HEK293 (cell line): ENCODE data around the gene GTF3C1.

Experiments
- ZFP41 ChIP-seq: fragments of 450-650 bp; formaldehyde crosslinking; IDR thresholded peaks from 2 replicates; pipeline ENCODE4 v1.5.1; 2016; ENCODE audit warnings: missing biosample characterization, missing genetic modification characterization, borderline replicate concordance
- ZNF350 ChIP-seq: fragments of 450-650 bp; formaldehyde crosslinking; IDR thresholded peaks from 2 replicates; pipeline ENCODE4 v1.5.0; 2017; ENCODE audit warnings: missing biosample characterization, mild to moderate bottlenecking, missing genetic modification characterization
- ZNF354C ChIP-seq: fragments of 450-650 bp; formaldehyde crosslinking; IDR thresholded peaks from 2 replicates; pipeline ENCODE4 v1.5.1; 2016; ENCODE audit warnings: missing biosample characterization, missing genetic modification characterization, low read depth, borderline replicate concordance
- ZNF423 ChIP-seq: fragments of 450-650 bp; formaldehyde crosslinking; IDR thresholded peaks from 2 replicates; pipeline ENCODE4 v1.5.1; 2016; ENCODE audit warnings: missing biosample characterization, missing genetic modification characterization
- TF ChIP-seq, protein P1 (sequence below): fragments of 450-650 bp; formaldehyde crosslinking; IDR thresholded peaks from 2 replicates; pipeline ENCODE4 v1.5.1; 2016; ENCODE audit warnings: missing biosample characterization, missing genetic modification characterization
- TF ChIP-seq, protein P2 (sequence below): fragments of 450-650 bp; formaldehyde crosslinking; conservative IDR thresholded peaks from 2 replicates; pipeline ENCODE4 v1.5.1; 2016; ENCODE audit warnings: low read depth, missing biosample characterization, missing genetic modification characterization

DNA sequence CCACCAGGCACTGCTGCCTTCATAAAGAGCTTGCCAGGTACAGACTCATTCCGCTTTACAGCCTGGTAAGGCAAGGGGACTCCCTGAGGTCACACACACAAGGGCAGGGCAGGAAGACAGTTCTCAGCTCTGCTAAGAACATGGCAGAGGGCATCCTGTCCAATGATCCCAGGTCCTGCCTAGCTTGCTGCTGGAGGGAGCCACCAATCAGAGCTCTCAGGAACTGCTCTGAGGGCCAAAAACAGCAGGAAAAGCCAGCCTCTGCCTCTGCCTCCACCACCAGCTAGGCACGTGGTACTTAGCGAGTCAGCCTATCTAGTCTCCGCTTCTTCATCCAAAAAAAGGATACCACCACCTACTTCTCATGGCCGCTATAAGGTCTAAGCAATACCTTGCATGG, 66.1 kb downstream of the GTF3C1 start:
- TF ChIP-seq ZFP41 (tag by site-specific recombination) (no peak), ZNF423 (tag by site-specific recombination) (no peak), ZNF354C (no peak), ZNF350 (tag by site-specific recombination) (no peak)
- TF ChIP-seq, protein P1, sequence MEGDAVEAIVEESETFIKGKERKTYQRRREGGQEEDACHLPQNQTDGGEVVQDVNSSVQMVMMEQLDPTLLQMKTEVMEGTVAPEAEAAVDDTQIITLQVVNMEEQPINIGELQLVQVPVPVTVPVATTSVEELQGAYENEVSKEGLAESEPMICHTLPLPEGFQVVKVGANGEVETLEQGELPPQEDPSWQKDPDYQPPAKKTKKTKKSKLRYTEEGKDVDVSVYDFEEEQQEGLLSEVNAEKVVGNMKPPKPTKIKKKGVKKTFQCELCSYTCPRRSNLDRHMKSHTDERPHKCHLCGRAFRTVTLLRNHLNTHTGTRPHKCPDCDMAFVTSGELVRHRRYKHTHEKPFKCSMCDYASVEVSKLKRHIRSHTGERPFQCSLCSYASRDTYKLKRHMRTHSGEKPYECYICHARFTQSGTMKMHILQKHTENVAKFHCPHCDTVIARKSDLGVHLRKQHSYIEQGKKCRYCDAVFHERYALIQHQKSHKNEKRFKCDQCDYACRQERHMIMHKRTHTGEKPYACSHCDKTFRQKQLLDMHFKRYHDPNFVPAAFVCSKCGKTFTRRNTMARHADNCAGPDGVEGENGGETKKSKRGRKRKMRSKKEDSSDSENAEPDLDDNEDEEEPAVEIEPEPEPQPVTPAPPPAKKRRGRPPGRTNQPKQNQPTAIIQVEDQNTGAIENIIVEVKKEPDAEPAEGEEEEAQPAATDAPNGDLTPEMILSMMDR, result no peak
- TF ChIP-seq, protein P2, sequence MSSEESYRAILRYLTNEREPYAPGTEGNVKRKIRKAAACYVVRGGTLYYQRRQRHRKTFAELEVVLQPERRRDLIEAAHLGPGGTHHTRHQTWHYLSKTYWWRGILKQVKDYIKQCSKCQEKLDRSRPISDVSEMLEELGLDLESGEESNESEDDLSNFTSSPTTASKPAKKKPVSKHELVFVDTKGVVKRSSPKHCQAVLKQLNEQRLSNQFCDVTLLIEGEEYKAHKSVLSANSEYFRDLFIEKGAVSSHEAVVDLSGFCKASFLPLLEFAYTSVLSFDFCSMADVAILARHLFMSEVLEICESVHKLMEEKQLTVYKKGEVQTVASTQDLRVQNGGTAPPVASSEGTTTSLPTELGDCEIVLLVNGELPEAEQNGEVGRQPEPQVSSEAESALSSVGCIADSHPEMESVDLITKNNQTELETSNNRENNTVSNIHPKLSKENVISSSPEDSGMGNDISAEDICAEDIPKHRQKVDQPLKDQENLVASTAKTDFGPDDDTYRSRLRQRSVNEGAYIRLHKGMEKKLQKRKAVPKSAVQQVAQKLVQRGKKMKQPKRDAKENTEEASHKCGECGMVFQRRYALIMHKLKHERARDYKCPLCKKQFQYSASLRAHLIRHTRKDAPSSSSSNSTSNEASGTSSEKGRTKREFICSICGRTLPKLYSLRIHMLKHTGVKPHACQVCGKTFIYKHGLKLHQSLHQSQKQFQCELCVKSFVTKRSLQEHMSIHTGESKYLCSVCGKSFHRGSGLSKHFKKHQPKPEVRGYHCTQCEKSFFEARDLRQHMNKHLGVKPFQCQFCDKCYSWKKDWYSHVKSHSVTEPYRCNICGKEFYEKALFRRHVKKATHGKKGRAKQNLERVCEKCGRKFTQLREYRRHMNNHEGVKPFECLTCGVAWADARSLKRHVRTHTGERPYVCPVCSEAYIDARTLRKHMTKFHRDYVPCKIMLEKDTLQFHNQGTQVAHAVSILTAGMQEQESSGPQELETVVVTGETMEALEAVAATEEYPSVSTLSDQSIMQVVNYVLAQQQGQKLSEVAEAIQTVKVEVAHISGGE (tag by site-specific recombination), result no peak
